B cell (primary cell): ENCODE measurements around the gene SLC25A51.

Experiments used
- CTCF ChIP-seq: fragments of 200-600 bp; IDR thresholded peaks from one replicate; pipeline ENCODE4 v1.8.0; 2022; ENCODE audit warnings: antibody characterized with exemption, mild to moderate bottlenecking
- EZH2 ChIP-seq: IDR thresholded peaks from 2 replicates; pipeline ENCODE4 v1.6.1; 2012; ENCODE audit warnings: borderline replicate concordance, low read depth, mild to moderate bottlenecking, moderate library complexity, low read length; ENCODE audit not compliant: insufficient read depth, poor library complexity, severe bottlenecking

GRCh38 chr9:37909326-37909725 is 5.4 kb upstream of the SLC25A51 start:
- no peak for TF ChIP-seq EZH2
- TF ChIP-seq CTCF, result no peak
